ENCODE measurements around the gene TXN2. TPM values are rescaled to one million over a fixed set of nuclear protein-coding genes. Genes with fewer than 3 reads are reported as not detected.

The TXN2 gene
- total RNA-seq, 1 experiment from 2014 or later, result 87.0 TPM

DNA sequence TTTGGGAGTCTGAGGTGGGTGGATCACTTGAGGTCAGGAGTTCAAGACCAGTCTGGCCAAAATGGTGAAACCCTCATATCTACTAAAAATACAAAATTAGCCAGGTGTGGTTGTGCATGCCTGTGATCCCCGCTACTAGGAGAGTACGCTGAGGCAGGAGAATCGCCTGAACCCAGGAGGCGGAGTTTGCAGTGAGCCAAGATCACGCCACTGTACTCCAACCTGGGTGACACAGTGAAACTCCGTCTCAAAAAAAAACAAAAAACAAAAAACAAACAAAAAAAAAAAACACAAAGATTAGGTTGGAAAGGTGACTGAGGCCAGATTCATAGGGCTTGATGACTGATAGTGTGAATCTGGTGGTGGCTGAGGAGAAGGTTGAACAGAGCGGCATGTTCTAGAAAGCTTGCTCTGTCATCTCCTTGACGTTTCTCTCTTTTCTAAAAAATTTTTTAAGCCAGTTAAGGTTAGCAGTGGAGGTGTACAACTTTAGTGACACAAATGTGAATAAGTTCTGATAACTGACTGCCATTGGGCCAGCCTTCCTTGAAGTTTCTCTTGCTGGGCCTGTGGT is 40.9 kb downstream of the TXN2 start:
- Histone ChIP-seq H2AFZ (ENCODE audit: low read depth, low read length, poor library complexity, severe bottlenecking) (no peak overlapping the region), H3K79me2 (ENCODE audit: insufficient read depth, low read length) (no peaks in the 10 kb centered on the region), H3K9me2 (ENCODE audit: insufficient read depth) (no peaks in the 10 kb centered on the region), H3K36me3 (ENCODE audit: control insufficient read depth in 1 of 2, insufficient read depth in 2 of 2, low read length in 2 of 2) (no peaks in the 10 kb centered on the region), H3K27me3 (ENCODE audit: insufficient read depth, low read length) (no peaks in the 10 kb centered on the region), H4K20me1 (ENCODE audit: insufficient read depth) (no peaks in the 10 kb centered on the region), H3K27ac (ENCODE audit: low read depth, low read length) (no peak overlapping the region), H3K9me3 (ENCODE audit: control insufficient read depth in 1 of 2, insufficient read depth in 1 of 2, low read depth in 1 of 2, low read length in 2 of 2) (no peaks in the 10 kb centered on the region), H3K4me2 (ENCODE audit: low read length) (no peak overlapping the region), H3K4me3 (replicated peaks in 1 of 2; ENCODE audit: low read depth in 1 of 2, low read length in 2 of 2) (no peak overlapping the region), H3K4me1 (ENCODE audit: control insufficient read depth in 1 of 2, insufficient read depth in 2 of 2, low read length in 2 of 2) (peaks cover 11 to 18% of the 10 kb centered on the region in 2 experiments), H3K9ac (ENCODE audit: low read length) (no peak overlapping the region)
- CTCF ChIA-PET, result no interaction called here
- ATAC-seq (no peak), DNase-seq (ENCODE audit: low read depth, low spot score) (no peak)
- BruUV-seq (replicated peaks), result no TSS peak
- intact Hi-C loops (cut with micrococcal nuclease), result no loop called here
- POLR2A ChIA-PET, result interaction anchor here (0.6 kb wide), 1 partner anchor 12 kb away, joined by 4 read pairs; no protein-coding TSS in a partner anchor
- RAD21 ChIA-PET (ENCODE audit: low non-redundant PET in 1 of 2, low total read pairs in 2 of 2, uncharacterized antibody in 2 of 2, unreplicated experiment in 2 of 2), result no interaction called here
- TF ChIP-seq SIN3A (IDR thresholded peaks at IDR 0.05; ENCODE audit: low read depth), result no peak
- TF ChIP-seq, protein P1, sequence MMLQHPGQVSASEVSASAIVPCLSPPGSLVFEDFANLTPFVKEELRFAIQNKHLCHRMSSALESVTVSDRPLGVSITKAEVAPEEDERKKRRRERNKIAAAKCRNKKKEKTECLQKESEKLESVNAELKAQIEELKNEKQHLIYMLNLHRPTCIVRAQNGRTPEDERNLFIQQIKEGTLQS (IDR thresholded peaks at IDR 0.05), result no peak

DNA sequence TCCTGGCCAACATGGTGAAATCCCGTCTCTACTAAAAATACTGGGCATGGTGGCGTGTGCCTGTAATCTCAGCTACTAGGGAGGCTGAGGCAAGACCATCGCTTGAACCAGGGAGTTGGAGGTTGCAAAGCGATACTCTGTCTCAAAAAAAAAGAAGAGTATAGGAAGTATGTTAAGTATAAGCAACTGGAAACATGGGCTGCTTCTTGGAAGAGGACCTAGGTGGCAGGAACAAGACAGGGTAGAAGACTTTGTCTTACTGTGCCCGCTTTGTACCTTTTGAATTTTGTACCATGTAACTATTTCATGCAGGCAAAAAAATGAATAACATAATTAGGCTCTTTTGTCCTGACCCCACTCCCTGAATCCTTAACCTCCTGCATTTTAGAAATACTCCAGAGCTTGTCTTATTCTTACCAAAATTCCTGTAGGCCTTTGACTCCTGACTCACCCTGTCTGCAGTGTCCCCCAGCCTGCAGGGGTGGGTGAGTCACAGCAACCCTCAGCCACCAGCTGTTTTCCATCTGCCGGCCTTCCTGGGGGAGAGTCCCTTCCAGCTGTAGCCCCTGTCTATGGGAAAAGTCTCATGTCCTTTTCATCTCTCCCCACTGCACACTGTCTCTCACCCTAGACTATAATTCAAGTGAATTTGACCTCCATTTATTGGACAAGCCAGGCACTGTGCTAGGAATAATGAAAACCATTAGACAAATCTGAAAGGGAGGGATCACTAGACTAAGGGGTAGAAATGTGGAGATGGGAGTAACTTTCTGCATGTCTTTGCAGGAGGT is 41.8 kb downstream of the TXN2 start:
- Histone ChIP-seq H3K36me3 (ENCODE audit: control insufficient read depth in 1 of 2, insufficient read depth in 2 of 2, low read length in 2 of 2) (no peaks in the 10 kb centered on the region), H3K27ac (ENCODE audit: low read depth, low read length) (no peak overlapping the region), H4K20me1 (ENCODE audit: insufficient read depth) (no peaks in the 10 kb centered on the region), H3K79me2 (ENCODE audit: insufficient read depth, low read length) (no peaks in the 10 kb centered on the region), H3K27me3 (ENCODE audit: insufficient read depth, low read length) (no peaks in the 10 kb centered on the region), H3K4me1 (ENCODE audit: control insufficient read depth in 1 of 2, insufficient read depth in 2 of 2, low read length in 2 of 2) (peaks cover 11 to 22% of the 10 kb centered on the region in 2 experiments), H3K9me3 (ENCODE audit: control insufficient read depth in 1 of 2, insufficient read depth in 1 of 2, low read depth in 1 of 2, low read length in 2 of 2) (no peaks in the 10 kb centered on the region), H3K9me2 (ENCODE audit: insufficient read depth) (no peaks in the 10 kb centered on the region), H2AFZ (ENCODE audit: low read depth, low read length, poor library complexity, severe bottlenecking) (peak overlapping the region; percentile 40), H3K4me3 (replicated peaks in 1 of 2; ENCODE audit: low read depth in 1 of 2, low read length in 2 of 2) (no peak overlapping the region), H3K9ac (ENCODE audit: low read length) (no peak overlapping the region), H3K4me2 (ENCODE audit: low read length) (peak overlapping the region; percentile 57)
- TF ChIP-seq, protein P1 (IDR thresholded peaks at IDR 0.05), result no peak
- TF ChIP-seq JUND (IDR thresholded peaks at IDR 0.05) (peak; percentile 72), EZH2 (IDR thresholded peaks at IDR 0.05) (no peak), SP1 (IDR thresholded peaks at IDR 0.05; ENCODE audit: low read depth) (peak; percentile 61), FOSL1 (IDR thresholded peaks at IDR 0.05; ENCODE audit: low read depth) (peak; percentile 70)
- TF ChIP-seq, protein P2, sequence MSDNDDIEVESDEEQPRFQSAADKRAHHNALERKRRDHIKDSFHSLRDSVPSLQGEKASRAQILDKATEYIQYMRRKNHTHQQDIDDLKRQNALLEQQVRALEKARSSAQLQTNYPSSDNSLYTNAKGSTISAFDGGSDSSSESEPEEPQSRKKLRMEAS (IDR thresholded peaks at IDR 0.05), result no peak
- RAD21 ChIA-PET (ENCODE audit: low non-redundant PET in 1 of 2, low total read pairs in 2 of 2, uncharacterized antibody in 2 of 2, unreplicated experiment in 2 of 2), result interaction anchor here in 1 of 2 experiments (0.6 kb wide), 1 partner anchor 31 kb away, joined by 4 read pairs; no protein-coding TSS in a partner anchor
- CTCF ChIA-PET, result no interaction called here
- BruUV-seq (replicated peaks), result no TSS peak
- no peak for DNase-seq (ENCODE audit: low read depth, low spot score)
- POLR2A ChIA-PET, result interaction anchor here (0.6 kb wide), 1 partner anchor 11 kb away, joined by 4 read pairs; no protein-coding TSS in a partner anchor
- peak; percentile 88 for ATAC-seq
- intact Hi-C loops (cut with micrococcal nuclease), result no loop called here
